ENCODE data around the gene WFIKKN2. TPM values are rescaled to one million over a fixed set of nuclear protein-coding genes. Genes with fewer than 3 reads are reported as not detected.

WFIKKN2 gene
- total RNA-seq, 1 donor from 2014 or later, result not detected

GRCh38 chr17:50808888-50809287 is 26.5 kb upstream of the WFIKKN2 start:
- intact Hi-C loops (cut with micrococcal nuclease), result no loop called here

- intact Hi-C loops (cut with micrococcal nuclease), result no loop called here
These were observed 21.8 kb upstream of the WFIKKN2 start for GRCh38 chr17:50813583-50813982.

GRCh38 chr17:50815400-50815799 is 20.0 kb upstream of the WFIKKN2 start:
- intact Hi-C loops (cut with micrococcal nuclease), result no loop called here

- intact Hi-C loops (cut with micrococcal nuclease), result no loop called here
These were observed 19.1 kb upstream of the WFIKKN2 start for GRCh38 chr17:50816271-50816670.

- intact Hi-C loops (cut with micrococcal nuclease), result loop anchor here (1.0 kb wide), 3 partner anchors 24 to 336 kb away; partner anchors contain the start of gene NME1
These were observed 18.3 kb upstream of the WFIKKN2 start for GRCh38 chr17:50816771-50817751.

GRCh38 chr17:50817838-50818237 is 17.5 kb upstream of the WFIKKN2 start:
- intact Hi-C loops (cut with micrococcal nuclease), result loop anchor here (1.0 kb wide), 3 partner anchors 23 to 335 kb away; partner anchors contain the start of gene NME1

GRCh38 chr17:50818261-50818660 is 17.1 kb upstream of the WFIKKN2 start:
- intact Hi-C loops (cut with micrococcal nuclease), result no loop called here

- intact Hi-C loops (cut with micrococcal nuclease), result no loop called here
These were observed 16.3 kb upstream of the WFIKKN2 start for GRCh38 chr17:50818921-50819657.

- intact Hi-C loops (cut with micrococcal nuclease), result no loop called here
These were observed 14.7 kb upstream of the WFIKKN2 start for GRCh38 chr17:50820651-50821050.

- intact Hi-C loops (cut with micrococcal nuclease), result no loop called here
These were observed 12.8 kb upstream of the WFIKKN2 start for GRCh38 chr17:50822550-50822949.

- intact Hi-C loops (cut with micrococcal nuclease), result no loop called here
These were observed 11.0 kb upstream of the WFIKKN2 start for GRCh38 chr17:50824429-50824828.

GRCh38 chr17:50825188-50825587 is 10.2 kb upstream of the WFIKKN2 start:
- intact Hi-C loops (cut with micrococcal nuclease), result no loop called here

GRCh38 chr17:50828508-50829170 is 6.7 kb upstream of the WFIKKN2 start:
- intact Hi-C loops (cut with micrococcal nuclease), result no loop called here

GRCh38 chr17:50829332-50829731 is 6.1 kb upstream of the WFIKKN2 start:
- intact Hi-C loops (cut with micrococcal nuclease), result no loop called here

- intact Hi-C loops (cut with micrococcal nuclease), result no loop called here
These were observed 5.0 kb upstream of the WFIKKN2 start for GRCh38 chr17:50830352-50830751.

GRCh38 chr17:50830994-50831393 is 4.4 kb upstream of the WFIKKN2 start:
- intact Hi-C loops (cut with micrococcal nuclease), result no loop called here

- intact Hi-C loops (cut with micrococcal nuclease), result no loop called here
These were observed 3.9 kb upstream of the WFIKKN2 start for GRCh38 chr17:50831471-50831928.

GRCh38 chr17:50832267-50832863 is 3.0 kb upstream of the WFIKKN2 start:
- intact Hi-C loops (cut with micrococcal nuclease), result no loop called here

GRCh38 chr17:50832864-50833381 is 2.5 kb upstream of the WFIKKN2 start:
- intact Hi-C loops (cut with micrococcal nuclease), result no loop called here

GRCh38 chr17:50833510-50834428 is 1.6 kb upstream of the WFIKKN2 start:
- intact Hi-C loops (cut with micrococcal nuclease), result no loop called here

Data from T-helper 1 cell treated with Interleukin-12 subunit alpha and Interleukin-12 subunit beta and Interleukin-4 antibody, amounts not matched to agents 30 ng/mL and 1 ng/mL, for 36 hours (primary cell).